ENCODE results near the gene BMPR1A. TPM values are rescaled to one million over a fixed set of nuclear protein-coding genes. Genes with fewer than 3 reads are reported as not detected.

Gene BMPR1A
- total and polyA plus RNA-seq, 2 of the 13 experiments (the other 11 are each of a cell fraction or from before 2014, with no cell fraction given): 17.8 to 44.2 TPM

DNA sequence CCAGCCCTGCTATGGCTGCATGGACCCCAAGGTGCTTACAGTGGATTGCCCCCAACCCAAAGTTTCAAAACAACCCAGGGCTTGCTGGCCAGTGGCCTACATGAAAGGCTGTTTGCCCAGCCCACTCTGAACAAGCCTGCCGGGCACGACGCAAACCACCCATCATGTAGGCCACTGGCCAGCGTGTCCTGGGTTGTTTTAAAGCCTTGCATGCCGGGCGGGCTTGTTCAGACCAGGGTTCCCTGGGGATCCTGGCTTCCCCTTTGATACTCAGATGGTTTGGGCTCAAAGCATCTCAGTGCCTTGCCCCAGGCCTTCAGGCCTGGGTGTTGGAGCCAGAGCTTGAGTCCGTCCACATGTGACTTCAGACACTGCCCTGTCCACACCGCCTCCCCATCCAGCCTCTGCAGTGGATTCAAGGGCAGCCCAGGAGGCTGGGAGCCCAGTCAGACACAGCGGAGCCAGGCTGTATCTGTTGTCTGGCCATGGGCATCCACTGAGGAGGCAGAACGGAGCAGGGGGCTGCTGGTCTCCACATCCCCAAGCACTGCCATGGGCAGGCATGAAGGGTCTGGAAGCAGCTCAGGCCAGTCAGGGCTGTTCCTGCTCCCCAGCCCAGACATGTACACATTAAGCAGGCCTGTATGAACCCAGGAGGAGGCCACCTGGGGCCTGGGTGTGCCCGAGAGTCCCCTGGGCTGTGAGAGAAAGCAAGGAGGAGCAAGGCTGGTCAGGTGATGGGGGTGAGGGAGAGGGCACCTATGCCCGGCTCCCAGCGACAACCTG lies 207.8 kb downstream of the BMPR1A start (continued):
- TF ChIP-seq, protein P1, sequence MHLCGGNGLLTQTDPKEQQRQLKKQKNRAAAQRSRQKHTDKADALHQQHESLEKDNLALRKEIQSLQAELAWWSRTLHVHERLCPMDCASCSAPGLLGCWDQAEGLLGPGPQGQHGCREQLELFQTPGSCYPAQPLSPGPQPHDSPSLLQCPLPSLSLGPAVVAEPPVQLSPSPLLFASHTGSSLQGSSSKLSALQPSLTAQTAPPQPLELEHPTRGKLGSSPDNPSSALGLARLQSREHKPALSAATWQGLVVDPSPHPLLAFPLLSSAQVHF (CRISPR knock-in tag; IDR thresholded peaks at IDR 0.05): no peak
- TF ChIP-seq, protein P2, sequence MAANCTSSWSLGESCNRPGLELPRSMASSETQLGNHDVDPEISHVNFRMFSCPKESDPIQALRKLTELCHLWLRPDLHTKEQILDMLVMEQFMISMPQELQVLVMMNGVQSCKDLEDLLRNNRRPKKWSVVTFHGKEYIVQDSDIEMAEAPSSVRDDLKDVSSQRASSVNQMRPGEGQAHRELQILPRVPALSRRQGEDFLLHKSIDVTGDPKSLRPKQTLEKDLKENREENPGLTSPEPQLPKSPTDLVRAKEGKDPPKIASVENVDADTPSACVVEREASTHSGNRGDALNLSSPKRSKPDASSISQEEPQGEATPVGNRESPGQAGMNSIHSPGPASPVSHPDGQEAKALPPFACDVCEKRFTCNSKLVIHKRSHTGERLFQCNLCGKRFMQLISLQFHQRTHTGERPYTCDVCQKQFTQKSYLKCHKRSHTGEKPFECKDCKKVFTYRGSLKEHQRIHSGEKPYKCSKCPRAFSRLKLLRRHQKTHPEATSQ (CRISPR knock-in tag; IDR thresholded peaks at IDR 0.05; ENCODE audit: borderline replicate concordance): no peak
- TF ChIP-seq SMYD3 (CRISPR knock-in tag; IDR thresholded peaks at IDR 0.05): no peak
- TF ChIP-seq, protein P3, sequence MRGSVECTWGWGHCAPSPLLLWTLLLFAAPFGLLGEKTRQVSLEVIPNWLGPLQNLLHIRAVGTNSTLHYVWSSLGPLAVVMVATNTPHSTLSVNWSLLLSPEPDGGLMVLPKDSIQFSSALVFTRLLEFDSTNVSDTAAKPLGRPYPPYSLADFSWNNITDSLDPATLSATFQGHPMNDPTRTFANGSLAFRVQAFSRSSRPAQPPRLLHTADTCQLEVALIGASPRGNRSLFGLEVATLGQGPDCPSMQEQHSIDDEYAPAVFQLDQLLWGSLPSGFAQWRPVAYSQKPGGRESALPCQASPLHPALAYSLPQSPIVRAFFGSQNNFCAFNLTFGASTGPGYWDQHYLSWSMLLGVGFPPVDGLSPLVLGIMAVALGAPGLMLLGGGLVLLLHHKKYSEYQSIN (CRISPR knock-in tag; IDR thresholded peaks at IDR 0.05; ENCODE audit: borderline replicate concordance): no peak

DNA sequence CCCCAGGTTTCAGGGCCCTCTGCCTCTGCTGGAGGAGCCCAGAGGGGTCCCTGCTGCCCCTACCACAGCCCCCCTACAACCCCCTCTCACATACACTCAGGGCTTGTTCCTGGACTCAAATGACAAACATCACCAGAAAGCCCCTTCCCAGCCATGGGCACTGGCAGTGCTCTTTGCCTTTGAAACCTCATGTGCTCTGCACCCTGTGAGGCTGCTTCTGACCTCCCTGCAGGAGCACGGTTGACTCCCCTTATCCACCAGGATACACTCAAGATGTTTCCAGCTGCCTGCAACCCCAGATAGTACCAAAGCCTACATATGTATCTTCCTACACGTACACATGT lies 208.4 kb downstream of the BMPR1A start:
- CTCF ChIA-PET (ENCODE audit: low intra/inter-chr PET ratio, low total read pairs): no interaction called here
- 37% methylated on average over 2 of the region's 2 CpGs for WGBS (ENCODE audit: low lambda C conversion rate)
- TF ChIP-seq FOXA1 (IDR thresholded peaks at IDR 0.05) (no peak), FOXA1 (CRISPR knock-in tag; IDR thresholded peaks at IDR 0.05) (no peak), SMARCE1 (IDR thresholded peaks at IDR 0.05; ENCODE audit: borderline replicate concordance) (no peak), ZNF282 (IDR thresholded peaks at IDR 0.05; ENCODE audit: partially characterized antibody) (no peak), ZNF577 (CRISPR knock-in tag; IDR thresholded peaks at IDR 0.05; ENCODE audit: borderline replicate concordance, low read depth) (no peak), HMG20A (CRISPR knock-in tag; IDR thresholded peaks at IDR 0.05; ENCODE audit: borderline replicate concordance) (no peak)
- TF ChIP-seq, protein P4, sequence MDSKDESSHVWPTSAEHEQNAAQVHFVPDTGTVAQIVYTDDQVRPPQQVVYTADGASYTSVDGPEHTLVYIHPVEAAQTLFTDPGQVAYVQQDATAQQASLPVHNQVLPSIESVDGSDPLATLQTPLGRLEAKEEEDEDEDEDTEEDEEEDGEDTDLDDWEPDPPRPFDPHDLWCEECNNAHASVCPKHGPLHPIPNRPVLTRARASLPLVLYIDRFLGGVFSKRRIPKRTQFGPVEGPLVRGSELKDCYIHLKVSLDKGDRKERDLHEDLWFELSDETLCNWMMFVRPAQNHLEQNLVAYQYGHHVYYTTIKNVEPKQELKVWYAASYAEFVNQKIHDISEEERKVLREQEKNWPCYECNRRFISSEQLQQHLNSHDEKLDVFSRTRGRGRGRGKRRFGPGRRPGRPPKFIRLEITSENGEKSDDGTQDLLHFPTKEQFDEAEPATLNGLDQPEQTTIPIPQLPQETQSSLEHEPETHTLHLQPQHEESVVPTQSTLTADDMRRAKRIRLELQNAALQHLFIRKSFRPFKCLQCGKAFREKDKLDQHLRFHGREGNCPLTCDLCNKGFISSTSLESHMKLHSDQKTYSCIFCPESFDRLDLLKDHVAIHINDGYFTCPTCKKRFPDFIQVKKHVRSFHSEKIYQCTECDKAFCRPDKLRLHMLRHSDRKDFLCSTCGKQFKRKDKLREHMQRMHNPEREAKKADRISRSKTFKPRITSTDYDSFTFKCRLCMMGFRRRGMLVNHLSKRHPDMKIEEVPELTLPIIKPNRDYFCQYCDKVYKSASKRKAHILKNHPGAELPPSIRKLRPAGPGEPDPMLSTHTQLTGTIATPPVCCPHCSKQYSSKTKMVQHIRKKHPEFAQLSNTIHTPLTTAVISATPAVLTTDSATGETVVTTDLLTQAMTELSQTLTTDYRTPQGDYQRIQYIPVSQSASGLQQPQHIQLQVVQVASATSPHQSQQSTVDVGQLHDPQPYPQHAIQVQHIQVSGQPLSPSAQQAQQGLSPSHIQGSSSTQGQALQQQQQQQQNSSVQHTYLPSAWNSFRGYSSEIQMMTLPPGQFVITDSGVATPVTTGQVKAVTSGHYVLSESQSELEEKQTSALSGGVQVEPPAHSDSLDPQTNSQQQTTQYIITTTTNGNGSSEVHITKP (CRISPR knock-in tag; IDR thresholded peaks at IDR 0.05; ENCODE audit: low read depth): no peak
- TF ChIP-seq, protein P5, sequence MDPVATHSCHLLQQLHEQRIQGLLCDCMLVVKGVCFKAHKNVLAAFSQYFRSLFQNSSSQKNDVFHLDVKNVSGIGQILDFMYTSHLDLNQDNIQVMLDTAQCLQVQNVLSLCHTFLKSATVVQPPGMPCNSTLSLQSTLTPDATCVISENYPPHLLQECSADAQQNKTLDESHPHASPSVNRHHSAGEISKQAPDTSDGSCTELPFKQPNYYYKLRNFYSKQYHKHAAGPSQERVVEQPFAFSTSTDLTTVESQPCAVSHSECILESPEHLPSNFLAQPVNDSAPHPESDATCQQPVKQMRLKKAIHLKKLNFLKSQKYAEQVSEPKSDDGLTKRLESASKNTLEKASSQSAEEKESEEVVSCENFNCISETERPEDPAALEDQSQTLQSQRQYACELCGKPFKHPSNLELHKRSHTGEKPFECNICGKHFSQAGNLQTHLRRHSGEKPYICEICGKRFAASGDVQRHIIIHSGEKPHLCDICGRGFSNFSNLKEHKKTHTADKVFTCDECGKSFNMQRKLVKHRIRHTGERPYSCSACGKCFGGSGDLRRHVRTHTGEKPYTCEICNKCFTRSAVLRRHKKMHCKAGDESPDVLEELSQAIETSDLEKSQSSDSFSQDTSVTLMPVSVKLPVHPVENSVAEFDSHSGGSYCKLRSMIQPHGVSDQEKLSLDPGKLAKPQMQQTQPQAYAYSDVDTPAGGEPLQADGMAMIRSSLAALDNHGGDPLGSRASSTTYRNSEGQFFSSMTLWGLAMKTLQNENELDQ (CRISPR knock-in tag; IDR thresholded peaks at IDR 0.05; ENCODE audit: borderline replicate concordance): no peak

More for the DNA sequence above, 208.4 kb downstream of the BMPR1A start:
- Histone ChIP-seq H3K4me2 (ENCODE audit: low read depth, low read length) (no peak overlapping the region), H3K27me3 (ENCODE audit: control insufficient read depth in 1 of 2, insufficient read depth in 2 of 2, low read length in 2 of 2) (peaks cover 9 to 59% of the 10 kb centered on the region in 2 experiments; a peak in 4 of 5 replicates), H3K4me3 (replicated peaks in 1 of 3; ENCODE audit: insufficient read depth in 1 of 3, low read depth in 2 of 3, low read length in 3 of 3) (no peak overlapping the region), H3K27ac (ENCODE audit: extremely low read length, insufficient read depth, low read length) (no peak overlapping the region), H2AFZ (ENCODE audit: low read length) (no peak overlapping the region), H4K20me1 (ENCODE audit: insufficient read depth, low read length) (no peaks in the 10 kb centered on the region), H3K79me2 (ENCODE audit: insufficient read depth, low read length) (no peaks in the 10 kb centered on the region), H3K4me1 (ENCODE audit: insufficient read depth, low read length) (peaks cover 43% of the 10 kb centered on the region), H3K9ac (ENCODE audit: insufficient read depth, low read depth, low read length) (no peak overlapping the region), H3K9me3 (ENCODE audit: low read length) (no peaks in the 10 kb centered on the region), H3K36me3 (replicated peaks in 1 of 2; ENCODE audit: control insufficient read depth in 1 of 2, insufficient read depth in 2 of 2, low read length in 2 of 2) (no peaks in the 10 kb centered on the region)
- ATAC-seq (no peak), FAIRE-seq (no peak), DNase-seq (ENCODE audit: low spot score) (no peak)
- in situ Hi-C loops (cut with HindIII; ENCODE audit: extremely low pct_ligation_motif_present, low pct_unique_long_range_greater_than_20kb) (no loop called here), intact Hi-C loops (cut with micrococcal nuclease; ENCODE audit: unreplicated experiment) (no loop called here)
- POLR2A ChIA-PET: no interaction called here
- no TSS peak for BruUV-seq (replicated peaks)

Measured in HepG2 (cell line).